ENCODE results near the gene MCF2L2.
"Not testable (repeated sequence)": the region's sequence is repeated elsewhere in the genome, so short reads cannot be mapped to it uniquely, and the experiment has no call there.

The MCF2L2 gene

GRCh38 chr3:183261151-183261724, 167.2 kb downstream of the MCF2L2 start:
- DNase-seq = no peak

GRCh38 chr3:183260167-183260904, 168.1 kb downstream of the MCF2L2 start:
- DNase-seq = no peak

GRCh38 chr3:183259621-183260020, 168.8 kb downstream of the MCF2L2 start:
- no peak for DNase-seq

GRCh38 chr3:183259087-183259486, 169.3 kb downstream of the MCF2L2 start:
- DNase-seq = no peak

- DNase-seq = peak in 1 of 2 experiments; percentile 31
These were observed 173.1 kb downstream of the MCF2L2 start for GRCh38 chr3:183255348-183255730.

GRCh38 chr3:183254487-183255347, 173.7 kb downstream of the MCF2L2 start:
- peak in 1 of 2 experiments; percentile 29 for DNase-seq

- peak in 1 of 2 experiments; percentile 43 for DNase-seq
These were observed 174.6 kb downstream of the MCF2L2 start for GRCh38 chr3:183253528-183254486.

GRCh38 chr3:183252973-183253527, 175.4 kb downstream of the MCF2L2 start, which contains the start of gene B3GNT5:
TSS of gene B3GNT5 (plus strand) at chr3:183253253. CDS start at chr3:183269799, 16,546 bp downstream.
- DNase-seq = peak in 1 of 2 experiments; percentile 30

GRCh38 chr3:183252118-183252782, 176.2 kb downstream of the MCF2L2 start:
- no peak for DNase-seq

GRCh38 chr3:183249006-183249718, 179.3 kb downstream of the MCF2L2 start:
- no peak for DNase-seq

- DNase-seq = peak in 1 of 2 experiments; percentile 31
These were observed 181.3 kb downstream of the MCF2L2 start for GRCh38 chr3:183247011-183247589.

GRCh38 chr3:183244981-183245476, 183.4 kb downstream of the MCF2L2 start:
- DNase-seq = no peak

GRCh38 chr3:183244219-183244618, 184.2 kb downstream of the MCF2L2 start:
- no peak for DNase-seq

- no peak for DNase-seq
These were observed 186.0 kb downstream of the MCF2L2 start for GRCh38 chr3:183242431-183242830.

GRCh38 chr3:183239046-183239445, 189.4 kb downstream of the MCF2L2 start:
- DNase-seq = no peak

- no peak for DNase-seq
These were observed 194.5 kb downstream of the MCF2L2 start for GRCh38 chr3:183233966-183234365.

- DNase-seq = no peak
These were observed 197.6 kb downstream of the MCF2L2 start for GRCh38 chr3:183230826-183231225.

GRCh38 chr3:183230251-183230650, 198.2 kb downstream of the MCF2L2 start:
- not testable (repeated sequence) for DNase-seq

GRCh38 chr3:183229178-183229577, 199.2 kb downstream of the MCF2L2 start:
- no peak for DNase-seq

- no peak for DNase-seq
These were observed 200.8 kb downstream of the MCF2L2 start for GRCh38 chr3:183227586-183227985.

Measured in SW 1271 (cell line).